Stimulated activated CD8-positive, alpha-beta memory T cell treated with anti-CD3 and anti-CD28 coated beads, Interleukin-15, amount 100 ng/mL, for 4 hours (primary cell): ENCODE results near the gene SKAP1.

Experiments used
- DNase-seq, 2 donors: peaks; one replicate each; pipeline ENCODE4 v3.0.0-alpha.2; 2020; ENCODE audit warnings: low read depth in 2 of 2

Gene SKAP1

GRCh38 chr17:48244814-48245213 is 185.2 kb downstream of the SKAP1 start:
- no peak for DNase-seq

- DNase-seq = no peak
Measured at GRCh38 chr17:48244121-48244711, 185.8 kb downstream of the SKAP1 start.

- DNase-seq = no peak
Measured at GRCh38 chr17:48241770-48242497, 188.1 kb downstream of the SKAP1 start.

GRCh38 chr17:48241131-48241591 is 188.9 kb downstream of the SKAP1 start:
- DNase-seq = no peak

- DNase-seq = no peak
Measured at GRCh38 chr17:48240562-48241130, 189.4 kb downstream of the SKAP1 start.

GRCh38 chr17:48240122-48240521 is 189.9 kb downstream of the SKAP1 start:
- DNase-seq = no peak

GRCh38 chr17:48239603-48239995 is 190.4 kb downstream of the SKAP1 start:
- DNase-seq = no peak

- DNase-seq = no peak
Measured at GRCh38 chr17:48238933-48239602, 190.9 kb downstream of the SKAP1 start.

- no peak for DNase-seq
Measured at GRCh38 chr17:48237456-48237855, 192.6 kb downstream of the SKAP1 start.

- no peak for DNase-seq
Measured at GRCh38 chr17:48236681-48237134, 193.3 kb downstream of the SKAP1 start.

GRCh38 chr17:48234922-48235321 is 195.1 kb downstream of the SKAP1 start:
- DNase-seq = no peak

GRCh38 chr17:48231995-48232959 is 197.7 kb downstream of the SKAP1 start:
- no peak for DNase-seq

GRCh38 chr17:48229936-48230335 is 200.1 kb downstream of the SKAP1 start:
- DNase-seq = no peak

GRCh38 chr17:48228720-48229119 is 201.3 kb downstream of the SKAP1 start:
- no peak for DNase-seq

GRCh38 chr17:48225725-48226567 is 204.1 kb downstream of the SKAP1 start:
- no peak for DNase-seq

GRCh38 chr17:48223945-48224344 is 206.1 kb downstream of the SKAP1 start:
- no peak for DNase-seq

GRCh38 chr17:48219617-48220016 is 210.4 kb downstream of the SKAP1 start:
- DNase-seq = no peak

GRCh38 chr17:48215583-48216139 is 214.4 kb downstream of the SKAP1 start:
- DNase-seq = no peak

- no peak for DNase-seq
Measured at GRCh38 chr17:48213797-48214196, 216.2 kb downstream of the SKAP1 start.

- no peak for DNase-seq
Measured at GRCh38 chr17:48211787-48212186, 218.2 kb downstream of the SKAP1 start.
